Activated B cell treated with CpG ODN at 0.5 μM for 24 hours (primary cell): ENCODE measurements around the gene AKR1D1. TPM values are rescaled to one million over a fixed set of nuclear protein-coding genes. Genes with fewer than 3 reads are reported as not detected.
"Not testable (repeated sequence)": the region's sequence is repeated elsewhere in the genome, so short reads cannot be mapped to it uniquely, and the experiment has no call there.

ENCODE experiments used
- ATAC-seq: fragments of 200-7000 bp; cut with Tn5 transposase; one replicate; pipeline ENCODE4 v1.10.0; 2021; ENCODE audit warnings: low read depth, mild to moderate bottlenecking, moderate library complexity
- CTCF ChIA-PET: fragments of 350-600 bp; sonication (Branson Sonifier 250); formaldehyde crosslinking; loops from one replicate; lab custom pipeline; 2021; ENCODE audit warnings: antibody characterized with exemption; lab: Charles Lee
- POLR2A ChIA-PET: fragments of 350-600 bp; sonication (Branson Sonifier 250); formaldehyde crosslinking; loops from one replicate; lab custom pipeline; 2021; ENCODE audit warnings: antibody characterized with exemption; lab: Charles Lee
- DNase-seq: peaks from one replicate; pipeline ENCODE4 v3.0.0; 2022
- H3K27ac Mint-ChIP-seq: one replicate; pipeline ENCODE4 v1.8.0; 2020; ENCODE audit warnings: mixed read lengths
- H3K27me3 Mint-ChIP-seq: one replicate; pipeline ENCODE4 v1.8.0; 2021; ENCODE audit warnings: mixed read lengths
- H3K36me3 Mint-ChIP-seq: one replicate; pipeline ENCODE4 v1.8.0; 2021; ENCODE audit warnings: low read depth, mixed read lengths
- H3K4me1 Mint-ChIP-seq: one replicate; pipeline ENCODE4 v1.8.0; 2021; ENCODE audit warnings: mixed read lengths
- H3K4me3 Mint-ChIP-seq: one replicate; pipeline ENCODE4 v1.8.0; 2020; ENCODE audit warnings: mild to moderate bottlenecking, mixed read lengths
- H3K9me3 Mint-ChIP-seq: one replicate; pipeline ENCODE4 v1.8.0; 2020; ENCODE audit warnings: mixed read lengths
- CTCF ChIP-seq: fragments of 200-600 bp; IDR thresholded peaks from one replicate; pipeline ENCODE4 v1.8.0; 2022; ENCODE audit warnings: antibody characterized with exemption, mild to moderate bottlenecking
- intact Hi-C: fragments of 100-400 bp; cut with micrococcal nuclease; formaldehyde crosslinking; loops from one replicate; pipeline ENCODE4 v1.15.1; 2024
- total RNA-seq: library from RNA; stranded (reverse); gene quantifications from 2 replicates; pipeline ENCODE4 v1.2.3, GENCODE V29; 2022

The AKR1D1 gene
- total RNA-seq, 1 donor from 2014 or later = not detected

- ChIA-PET POLR2A (no interaction called here), CTCF (no interaction called here)
- peak overlapping the region; percentile 57 for H3K27ac Mint-ChIP-seq
- peaks cover 36% of the 10 kb centered on the region for H3K4me1 Mint-ChIP-seq
- DNase-seq (no peak), ATAC-seq (peak; percentile 67)
- peaks cover 4% of the 10 kb centered on the region for H3K9me3 Mint-ChIP-seq
- TF ChIP-seq CTCF = no peak
- intact Hi-C loops = no loop called here
- H3K4me3 Mint-ChIP-seq = peak overlapping the region; percentile 39
- H3K27me3 Mint-ChIP-seq = no peaks in the 10 kb centered on the region
- H3K36me3 Mint-ChIP-seq = no peaks in the 10 kb centered on the region
Measured at GRCh38 chr7:138070908-138071307, 5.4 kb upstream of the AKR1D1 start.

GRCh38 chr7:138072726-138073125 lies 3.5 kb upstream of the AKR1D1 start:
- no peak for TF ChIP-seq CTCF
- no peak overlapping the region for H3K27ac Mint-ChIP-seq
- H3K4me3 Mint-ChIP-seq = no peak overlapping the region
- H3K4me1 Mint-ChIP-seq = peaks cover 37% of the 10 kb centered on the region
- H3K36me3 Mint-ChIP-seq = no peaks in the 10 kb centered on the region
- no peak for DNase-seq
- peaks cover 8% of the 10 kb centered on the region for H3K9me3 Mint-ChIP-seq
- intact Hi-C loops = no loop called here
- H3K27me3 Mint-ChIP-seq = no peaks in the 10 kb centered on the region
- ChIA-PET POLR2A (no interaction called here), CTCF (no interaction called here)
- no peak for ATAC-seq

GRCh38 chr7:138074121-138074520 lies 2.1 kb upstream of the AKR1D1 start:
- POLR2A ChIA-PET = no interaction called here
- no peak overlapping the region for H3K27ac Mint-ChIP-seq
- no peak for ATAC-seq

GRCh38 chr7:138074540-138074939 lies 1.7 kb upstream of the AKR1D1 start:
- intact Hi-C loops = no loop called here
- no peaks in the 10 kb centered on the region for H3K36me3 Mint-ChIP-seq
- ChIA-PET CTCF (no interaction called here), POLR2A (interaction anchor here (0.6 kb wide), 1 partner anchor 15 kb away, joined by 4 read pairs; no protein-coding TSS in a partner anchor)
- H3K9me3 Mint-ChIP-seq = peaks cover 8% of the 10 kb centered on the region
- peaks cover 37% of the 10 kb centered on the region for H3K4me1 Mint-ChIP-seq
- H3K27ac Mint-ChIP-seq = no peak overlapping the region
- H3K4me3 Mint-ChIP-seq = no peak overlapping the region
- ATAC-seq = no peak
- DNase-seq = no peak
- no peaks in the 10 kb centered on the region for H3K27me3 Mint-ChIP-seq
- no peak for TF ChIP-seq CTCF

More at GRCh38 chr7:138074121-138074520, 2.1 kb upstream of the AKR1D1 start:
- TF ChIP-seq CTCF = no peak
- Mint-ChIP-seq H3K4me3 (no peak overlapping the region), H3K27me3 (no peaks in the 10 kb centered on the region), H3K9me3 (peaks cover 8% of the 10 kb centered on the region), H3K36me3 (no peaks in the 10 kb centered on the region), H3K4me1 (peaks cover 37% of the 10 kb centered on the region)
- DNase-seq = no peak
- CTCF ChIA-PET = no interaction called here
- intact Hi-C loops = no loop called here

GRCh38 chr7:138075350-138075749 lies 909 bp upstream of the AKR1D1 start:
- Mint-ChIP-seq H3K36me3 (no peaks in the 10 kb centered on the region), H3K27ac (peak overlapping the region; percentile 67), H3K4me1 (peaks cover 37% of the 10 kb centered on the region), H3K4me3 (no peak overlapping the region), H3K27me3 (no peaks in the 10 kb centered on the region), H3K9me3 (peaks cover 8% of the 10 kb centered on the region)
- DNase-seq = no peak
- ChIA-PET POLR2A (interaction anchor here (0.6 kb wide), 1 partner anchor 14 kb away, joined by 4 read pairs; no protein-coding TSS in a partner anchor), CTCF (no interaction called here)
- ATAC-seq = no peak
- intact Hi-C loops = no loop called here
- no peak for TF ChIP-seq CTCF

GRCh38 chr7:138075786-138076185 lies 473 bp upstream of the AKR1D1 start:
- H3K27me3 Mint-ChIP-seq, DNase-seq, H3K4me3 Mint-ChIP-seq, ATAC-seq, intact Hi-C loops, CTCF ChIA-PET, H3K36me3 Mint-ChIP-seq, H3K9me3 Mint-ChIP-seq, POLR2A ChIA-PET: not testable (repeated sequence)
- H3K4me1 Mint-ChIP-seq = peaks cover 33% of the 10 kb centered on the region
- peak overlapping the region; percentile 67 for H3K27ac Mint-ChIP-seq
